ENCODE results near the gene IRF9. TPM values are rescaled to one million over a fixed set of nuclear protein-coding genes. Genes with fewer than 3 reads are reported as not detected.

Gene IRF9
- total and polyA plus RNA-seq, 2 of the 13 experiments (the other 11 are each of a cell fraction or from before 2014, with no cell fraction given) = 14.9 to 49.7 TPM

GRCh38 chr14:24114532-24115421 is 46.3 kb upstream of the IRF9 start, which contains the start of the genes DCAF11 and NRL (continued):
- TF ChIP-seq CREB3 (CRISPR knock-in tag; IDR thresholded peaks at IDR 0.05) (peak; percentile 83), ZNF580 (CRISPR knock-in tag; IDR thresholded peaks at IDR 0.05; ENCODE audit: borderline replicate concordance, low read depth) (peak; percentile 99), RAD51 (IDR thresholded peaks at IDR 0.05; ENCODE audit: borderline replicate concordance) (peak; percentile 93), YEATS4 (CRISPR knock-in tag; IDR thresholded peaks at IDR 0.05; ENCODE audit: borderline replicate concordance) (peak; percentile 98), GLI4 (CRISPR knock-in tag; IDR thresholded peaks at IDR 0.05; ENCODE audit: borderline replicate concordance) (peak; percentile 92), ZNF333 (CRISPR knock-in tag; IDR thresholded peaks at IDR 0.05; ENCODE audit: borderline replicate concordance) (peak; percentile 96; the same call in 1 of the 2 replicates), NFRKB (IDR thresholded peaks at IDR 0.05) (no peak), NFKBIZ (CRISPR knock-in tag; IDR thresholded peaks at IDR 0.05) (peak; percentile 88), ZNF788 (CRISPR knock-in tag; IDR thresholded peaks at IDR 0.05; ENCODE audit: borderline replicate concordance) (peak; percentile 88; the same call in 1 of the 2 replicates), NR3C1 (CRISPR knock-in tag; IDR thresholded peaks at IDR 0.05) (no peak), RAD21 (CRISPR knock-in tag; IDR thresholded peaks at IDR 0.05) (peak; percentile 78), GATA4 (IDR thresholded peaks at IDR 0.05; ENCODE audit: borderline replicate concordance, low read depth) (peak; percentile 96), KLF12 (CRISPR knock-in tag; IDR thresholded peaks at IDR 0.05; ENCODE audit: borderline replicate concordance) (peak; percentile 93), ZNF703 (CRISPR knock-in tag; IDR thresholded peaks at IDR 0.05; ENCODE audit: borderline replicate concordance) (no peak), TCF7 (IDR thresholded peaks at IDR 0.05; ENCODE audit: low read depth) (no peak), GABPA (IDR thresholded peaks at IDR 0.05; ENCODE audit: low read depth, low read length) (no peak), GABPA (CRISPR knock-in tag; IDR thresholded peaks at IDR 0.05; ENCODE audit: low read depth) (no peak), ZNF737 (CRISPR knock-in tag; IDR thresholded peaks at IDR 0.05; ENCODE audit: borderline replicate concordance) (no peak), MYC (CRISPR knock-in tag; IDR thresholded peaks at IDR 0.05; ENCODE audit: borderline replicate concordance) (peak; percentile 100), MTF1 (CRISPR knock-in tag; IDR thresholded peaks at IDR 0.05) (peak; percentile 42; the same call in 1 of the 2 replicates), ZSCAN29 (CRISPR knock-in tag; conservative IDR thresholded peaks at IDR 0.05) (0 out of 2 replicates have a peak, but pooled peaks have one; percentile 40), TEAD3 (CRISPR knock-in tag; optimal IDR thresholded peaks at IDR 0.05; ENCODE audit: borderline replicate concordance) (peak; percentile 94), ELK4 (CRISPR knock-in tag; IDR thresholded peaks at IDR 0.05; ENCODE audit: borderline replicate concordance) (no peak; the same call in 1 of the 2 replicates), HNF4A (CRISPR knock-in tag; IDR thresholded peaks at IDR 0.05) (peak; percentile 57), BRCA1 (CRISPR knock-in tag; IDR thresholded peaks at IDR 0.05) (peak; percentile 74; the same call in 1 of the 2 replicates), ZFP90 (CRISPR knock-in tag; IDR thresholded peaks at IDR 0.05; ENCODE audit: borderline replicate concordance) (peak; percentile 97), ZNF503 (CRISPR knock-in tag; IDR thresholded peaks at IDR 0.05) (peak; percentile 87)

All from HepG2 (cell line).